HG02938 (cell line): ENCODE data around the gene C2orf68.
A peak's percentile ranks its signal among the peaks of the same experiment; 100 is the strongest.
"Not testable (repeated sequence)": the region's sequence is repeated elsewhere in the genome, so short reads cannot be mapped to it uniquely, and the experiment has no call there.

Source experiments
- ATAC-seq: cut with Tn5 transposase; IDR thresholded peaks from one replicate; pipeline ENCODE4 v1.9.1; 2021; ENCODE audit warnings: mild to moderate bottlenecking, moderate library complexity; ENCODE audit not compliant: unreplicated experiment

Gene C2orf68, protein sequence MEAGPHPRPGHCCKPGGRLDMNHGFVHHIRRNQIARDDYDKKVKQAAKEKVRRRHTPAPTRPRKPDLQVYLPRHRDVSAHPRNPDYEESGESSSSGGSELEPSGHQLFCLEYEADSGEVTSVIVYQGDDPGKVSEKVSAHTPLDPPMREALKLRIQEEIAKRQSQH

DNA sequence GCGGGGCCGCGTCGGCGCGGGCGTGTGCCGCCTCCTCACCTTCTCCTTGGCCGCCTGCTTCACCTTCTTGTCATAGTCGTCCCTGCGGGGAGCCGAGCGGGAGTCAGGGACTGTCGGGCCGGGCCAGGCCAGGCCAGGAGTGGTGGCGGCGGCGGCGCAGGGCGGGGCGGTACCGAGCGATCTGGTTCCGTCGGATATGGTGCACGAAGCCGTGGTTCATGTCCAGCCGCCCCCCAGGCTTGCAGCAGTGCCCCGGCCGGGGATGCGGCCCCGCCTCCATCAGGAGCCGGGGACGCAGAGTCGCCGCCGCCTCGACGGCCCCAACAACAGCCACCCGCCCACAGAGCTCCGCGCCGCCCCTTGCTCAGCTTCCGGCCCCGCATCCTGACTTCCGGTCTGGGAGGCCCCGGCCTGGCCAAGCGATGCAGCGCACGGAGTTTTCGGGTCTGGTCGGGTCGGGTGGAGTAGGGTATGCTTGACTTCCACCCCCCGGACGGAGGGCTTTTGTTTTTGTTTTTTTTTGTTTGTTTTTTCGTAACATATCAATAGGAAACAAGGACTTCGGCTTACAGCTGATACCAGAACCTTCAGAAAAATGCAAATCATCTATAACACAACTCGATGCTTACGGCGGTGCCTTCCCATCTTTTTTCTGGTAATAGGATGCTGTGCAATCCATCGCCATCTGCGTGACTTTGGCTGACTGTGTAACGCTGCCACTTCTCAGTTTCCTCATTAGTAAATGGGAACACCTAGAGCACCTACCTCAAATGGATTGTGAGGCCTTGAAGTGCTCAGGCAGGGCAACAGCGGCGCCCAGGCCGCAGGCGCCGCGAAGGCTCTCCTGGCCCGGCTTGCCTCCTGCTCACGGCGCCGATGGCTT lies at the start of gene C2orf68:
Gene C2orf68, minus strand, starts transcription at position 362 of the 883 bp plus-strand sequence. Its CDS starts 82 bp downstream, at position 280.
- peak; percentile 70 for ATAC-seq

DNA sequence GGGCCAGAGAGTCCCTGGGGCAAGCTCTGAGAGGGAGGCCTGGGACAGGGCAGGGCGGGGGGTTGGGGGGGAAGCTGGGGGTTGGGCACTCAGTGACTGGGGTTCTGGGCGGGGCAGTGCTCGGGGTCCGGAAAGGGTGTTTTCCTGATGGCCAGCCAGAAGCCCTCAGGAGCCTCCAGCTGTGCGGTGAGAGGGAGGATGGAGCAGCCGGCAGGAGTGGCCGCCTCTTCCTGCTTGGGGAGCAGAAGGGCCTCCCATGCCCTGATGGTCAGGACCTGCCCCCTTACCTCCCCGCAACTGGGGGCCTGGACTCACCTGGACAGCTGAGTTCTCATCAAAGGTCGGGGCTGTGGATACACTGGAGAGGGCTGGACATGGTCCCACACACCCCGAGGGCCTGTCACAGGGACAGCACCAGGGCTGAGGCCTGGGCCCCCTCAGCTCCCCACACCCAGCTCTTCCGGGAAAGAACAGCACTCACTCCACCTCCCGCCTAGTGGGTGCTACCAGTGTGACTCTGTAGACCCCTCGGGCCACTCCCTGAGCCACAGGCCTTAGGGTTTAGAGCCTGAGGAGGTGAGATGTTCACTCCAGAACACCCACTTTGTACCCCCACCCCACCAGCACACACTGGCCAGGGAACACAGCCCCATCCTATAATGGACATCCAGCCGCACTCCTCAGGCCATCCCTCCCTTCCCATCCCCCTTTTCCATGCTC lies 49.4 kb upstream of the C2orf68 start:
- ATAC-seq = no peak

- no peak for ATAC-seq
These were observed 48.9 kb upstream of the C2orf68 start for GRCh38 chr2:85660725-85661124.

DNA sequence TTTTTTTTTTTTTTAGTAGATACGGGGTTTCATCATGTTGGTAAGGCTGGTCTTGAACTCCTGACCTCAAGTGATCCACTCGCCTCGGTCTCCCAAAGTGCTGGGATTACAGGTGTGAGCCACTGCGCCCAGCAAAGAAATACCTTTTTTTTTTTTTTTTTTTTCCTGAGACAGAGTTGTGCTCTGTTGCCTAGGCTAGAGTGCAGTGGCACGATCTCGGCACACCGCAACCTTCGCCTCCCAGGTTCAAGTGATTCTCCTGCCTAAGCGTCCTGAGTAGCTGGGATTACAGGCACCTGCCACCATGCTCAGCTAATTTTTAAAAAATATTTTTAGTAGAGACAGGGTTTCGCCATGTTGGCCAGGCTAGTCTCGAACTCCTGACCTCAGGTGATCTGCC lies 48.4 kb upstream of the C2orf68 start:
- not testable (repeated sequence) for ATAC-seq

- no peak for ATAC-seq
These were observed 47.6 kb upstream of the C2orf68 start for GRCh38 chr2:85659324-85659981.

GRCh38 chr2:85657399-85657798 lies 45.5 kb upstream of the C2orf68 start:
- ATAC-seq = not testable (repeated sequence)

GRCh38 chr2:85656468-85656867 lies 44.6 kb upstream of the C2orf68 start:
- no peak for ATAC-seq

DNA sequence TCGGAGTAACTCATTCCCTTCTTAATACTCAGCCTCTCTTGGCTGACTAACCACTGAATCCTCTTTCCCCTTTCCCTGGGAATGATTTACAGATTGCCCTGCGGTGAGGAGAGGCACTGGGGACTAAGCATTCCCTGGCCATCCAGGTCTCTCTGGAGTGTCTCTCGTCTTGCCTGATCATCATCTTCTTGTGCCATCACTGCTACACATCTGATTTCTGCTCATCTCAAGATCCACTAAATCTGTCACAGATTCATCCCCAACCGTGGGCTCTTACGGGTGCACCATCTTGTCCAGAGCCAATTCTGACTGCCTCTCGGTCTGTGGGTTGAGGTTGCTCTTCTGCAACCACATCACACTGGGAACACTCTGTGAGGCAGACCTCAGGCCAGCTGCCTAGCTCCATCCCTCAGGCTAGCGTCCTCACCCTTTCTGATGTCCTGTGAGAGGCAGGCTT lies 44.1 kb upstream of the C2orf68 start:
- ATAC-seq = no peak

- ATAC-seq = no peak
These were observed 42.1 kb upstream of the C2orf68 start for GRCh38 chr2:85653996-85654395.

GRCh38 chr2:85652056-85652455 lies 40.2 kb upstream of the C2orf68 start:
- ATAC-seq = no peak

GRCh38 chr2:85651097-85651496 lies 39.2 kb upstream of the C2orf68 start:
- ATAC-seq = no peak

DNA sequence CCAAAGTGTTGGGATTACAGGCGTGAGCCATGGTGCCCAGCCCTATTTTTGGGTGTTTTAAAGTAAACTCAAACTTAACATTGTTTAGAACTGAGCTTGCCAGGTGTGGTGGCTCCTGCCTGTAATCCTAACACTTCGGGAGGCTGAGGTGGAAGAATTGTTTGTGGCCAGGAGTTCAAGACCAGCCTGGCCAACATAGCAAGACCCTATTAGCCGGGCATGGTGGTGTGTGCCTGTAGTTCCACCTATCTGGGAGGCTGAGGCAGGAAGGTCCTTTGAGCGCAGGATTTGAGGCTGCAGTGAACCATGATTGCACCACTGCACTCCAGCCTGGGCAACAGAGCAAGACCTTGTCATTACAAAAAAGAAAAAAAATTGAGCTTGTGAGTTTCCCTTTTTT lies 38.6 kb upstream of the C2orf68 start:
- no peak for ATAC-seq

DNA sequence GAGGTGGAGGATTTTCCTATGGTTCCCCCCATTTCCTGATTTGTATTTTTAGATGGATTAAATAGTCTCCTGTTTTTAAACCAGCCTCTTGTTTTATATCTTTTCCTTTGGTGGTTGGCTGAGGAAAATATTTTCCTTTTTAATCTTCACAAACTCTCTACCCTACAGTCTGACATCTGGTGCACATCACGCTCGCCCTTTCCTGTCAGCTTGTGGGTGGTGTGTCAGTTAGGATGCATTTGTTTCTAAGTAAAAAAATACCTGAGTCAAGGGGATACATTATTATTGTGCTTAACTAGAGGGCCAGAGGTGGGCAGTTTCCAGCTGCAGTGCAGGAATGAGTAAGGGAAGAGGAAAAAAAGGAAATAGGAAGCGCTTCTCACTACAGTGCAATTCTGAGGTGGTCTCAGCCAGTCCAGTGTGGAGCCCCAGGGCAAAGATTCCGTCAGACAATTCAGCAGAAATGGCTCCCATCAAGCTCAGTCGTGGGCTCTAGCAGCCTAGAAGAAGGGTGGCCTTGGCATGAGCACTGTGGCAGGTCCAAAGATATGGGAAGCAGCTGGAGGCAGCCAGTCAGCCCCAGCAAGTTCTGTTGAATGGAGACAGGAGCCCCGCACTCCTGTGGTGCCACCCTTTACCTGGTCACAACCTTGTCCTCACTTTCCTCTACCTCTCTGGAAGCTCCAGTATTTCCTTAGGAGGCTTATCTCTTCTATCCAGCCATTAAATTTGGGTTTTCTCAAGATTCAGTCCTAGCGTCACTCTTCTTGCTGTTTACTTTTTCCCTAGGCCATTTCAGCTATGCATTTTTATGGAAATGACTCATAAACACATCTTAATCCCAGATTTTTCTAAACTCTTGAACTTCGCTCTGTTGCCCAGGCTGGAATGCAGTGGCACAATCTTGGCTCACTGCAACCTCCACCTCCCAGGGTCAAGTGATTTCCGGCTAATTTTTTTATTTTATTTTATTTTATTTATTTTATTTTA lies 37.6 kb upstream of the C2orf68 start:
- ATAC-seq = no peak

- ATAC-seq = no peak
These were observed 36.8 kb upstream of the C2orf68 start for GRCh38 chr2:85648619-85649018.

- peak; percentile 85 for ATAC-seq
These were observed 36.1 kb upstream of the C2orf68 start for GRCh38 chr2:85647823-85648526.

- ATAC-seq = no peak
These were observed 34.3 kb upstream of the C2orf68 start for GRCh38 chr2:85646166-85646565.

DNA sequence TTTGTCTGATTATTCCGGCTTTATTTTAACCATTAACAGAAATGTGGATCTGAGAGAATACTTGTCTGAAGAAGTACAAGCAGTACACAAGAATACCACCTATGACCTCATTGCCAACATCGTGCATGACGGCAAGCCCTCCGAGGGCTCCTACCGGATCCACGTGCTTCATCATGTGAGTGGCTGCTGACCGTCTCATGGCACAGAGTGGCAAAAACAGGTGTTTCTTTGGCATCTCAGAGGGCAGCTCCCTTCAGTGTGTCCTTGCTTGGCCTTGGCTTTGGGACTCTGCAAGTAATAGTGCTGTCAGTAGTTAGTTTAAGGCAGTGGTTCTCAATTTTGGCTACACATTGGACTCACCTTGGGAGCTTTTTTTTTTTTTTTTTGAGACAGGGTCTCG lies 33.0 kb upstream of the C2orf68 start:
- no peak for ATAC-seq

DNA sequence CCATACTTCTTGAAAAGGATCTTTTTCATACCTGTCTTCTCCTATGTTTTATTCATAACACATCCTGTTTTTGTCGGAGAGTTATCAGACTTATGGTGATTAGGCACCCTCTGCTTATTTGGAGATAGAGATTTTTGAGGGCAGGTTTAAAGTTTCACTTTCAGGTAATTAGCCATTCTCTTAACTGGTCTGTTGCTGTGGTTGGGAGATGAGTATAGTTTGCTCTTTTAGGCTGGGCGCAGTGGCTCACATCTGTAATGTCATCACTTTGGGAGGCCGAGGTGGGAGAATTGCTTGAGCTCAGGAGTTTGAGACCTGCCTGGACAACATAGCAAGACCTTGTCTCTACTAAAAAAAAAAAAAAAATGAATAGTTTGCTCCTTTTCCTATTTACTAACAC lies 30.9 kb upstream of the C2orf68 start:
- ATAC-seq = no peak

- ATAC-seq = no peak
These were observed 23.8 kb upstream of the C2orf68 start for GRCh38 chr2:85635636-85636035.
